GM21717 (cell line): ENCODE data around the gene PHF5A.
"Not testable (repeated sequence)": the region's sequence is repeated elsewhere in the genome, so short reads cannot be mapped to it uniquely, and the experiment has no call there.

Source experiments
- ATAC-seq: cut with Tn5 transposase; IDR thresholded peaks from one replicate; pipeline ENCODE4 v1.9.1; 2021; ENCODE audit warnings: mild to moderate bottlenecking, moderate library complexity; ENCODE audit not compliant: unreplicated experiment

Gene PHF5A

GRCh38 chr22:41488076-41488475 lies 19.6 kb upstream of the PHF5A start:
- ATAC-seq, result no peak

DNA sequence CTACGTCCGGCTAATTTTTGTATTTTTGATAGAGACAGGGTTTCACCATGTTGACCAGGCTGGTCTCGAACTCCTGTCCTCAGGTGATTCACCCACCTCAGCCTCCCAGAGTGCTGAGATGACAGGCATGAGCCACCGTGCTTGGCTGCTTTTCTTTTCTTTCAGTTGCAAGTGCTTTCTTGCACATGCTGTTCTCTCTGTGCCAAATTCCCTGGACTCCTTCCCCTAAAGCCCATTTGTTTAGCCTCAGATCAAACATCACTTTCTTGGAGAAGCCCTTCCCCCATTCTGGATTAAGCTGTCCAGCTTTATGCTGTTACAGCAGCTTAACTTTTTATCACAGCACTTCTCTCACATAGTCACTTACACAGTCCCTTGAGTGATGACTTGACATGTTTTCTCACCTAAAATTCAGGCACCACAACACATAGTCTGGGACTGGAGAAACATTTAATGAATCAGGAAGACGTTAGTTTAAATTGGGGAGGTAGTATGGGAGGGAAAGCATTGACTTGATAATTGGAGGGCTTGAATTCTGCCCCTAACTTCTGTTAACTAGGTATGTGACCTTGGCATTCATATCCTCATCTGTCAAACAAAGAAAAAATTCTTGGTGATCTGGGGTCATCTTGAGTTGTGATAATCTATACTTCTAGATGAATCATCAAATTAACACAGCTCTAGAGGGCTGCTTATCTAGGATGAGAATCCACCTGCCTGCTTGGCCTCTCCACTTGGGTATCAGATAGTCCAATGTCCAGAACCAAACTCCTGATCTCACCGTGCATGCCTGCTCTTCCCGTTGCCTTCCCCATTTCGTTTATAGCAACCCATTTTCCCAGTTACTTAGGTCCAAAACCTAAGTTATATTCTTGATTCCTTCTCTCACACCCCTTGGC lies 18.8 kb upstream of the PHF5A start:
- ATAC-seq, result no peak

GRCh38 chr22:41485033-41485432 lies 16.5 kb upstream of the PHF5A start:
- no peak for ATAC-seq

DNA sequence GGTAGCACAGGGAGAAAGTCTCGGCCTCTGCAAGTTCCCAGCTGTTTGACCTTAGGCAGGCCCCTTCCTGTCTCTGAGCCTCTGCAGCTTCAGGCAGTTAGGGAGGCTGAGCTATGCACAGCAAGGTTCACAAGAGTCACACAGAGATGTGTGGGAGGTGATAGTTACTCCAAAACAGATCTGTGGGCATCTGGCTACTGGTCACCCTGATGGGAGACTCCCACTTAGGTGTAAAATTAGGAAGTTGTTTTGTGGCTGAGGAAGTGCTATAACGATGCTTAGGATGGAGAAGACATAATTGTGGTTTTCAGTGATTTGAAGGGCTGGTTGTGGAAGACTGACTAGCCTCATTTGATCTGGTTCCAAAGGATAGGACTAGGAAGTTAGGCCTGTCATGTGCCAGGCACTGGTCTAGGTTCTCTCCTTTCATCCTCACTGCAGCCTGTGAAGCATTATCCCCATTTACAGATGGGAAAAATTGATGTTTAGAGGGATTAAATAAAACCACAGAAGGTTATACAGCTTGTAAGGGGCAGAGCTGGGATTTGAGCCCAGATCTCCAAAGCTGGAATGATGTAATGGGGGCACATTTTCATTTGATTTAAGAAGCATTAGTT lies 13.9 kb upstream of the PHF5A start:
- no peak for ATAC-seq

- no peak for ATAC-seq
Measured at GRCh38 chr22:41481925-41482318, 13.4 kb upstream of the PHF5A start.

GRCh38 chr22:41481131-41481830 lies 12.8 kb upstream of the PHF5A start:
- no peak for ATAC-seq

- ATAC-seq, result no peak
Measured at GRCh38 chr22:41480397-41480735, 11.9 kb upstream of the PHF5A start.

- ATAC-seq, result no peak
Measured at GRCh38 chr22:41479671-41480396, 11.3 kb upstream of the PHF5A start.

GRCh38 chr22:41478891-41479521 lies 10.5 kb upstream of the PHF5A start:
- ATAC-seq, result no peak

DNA sequence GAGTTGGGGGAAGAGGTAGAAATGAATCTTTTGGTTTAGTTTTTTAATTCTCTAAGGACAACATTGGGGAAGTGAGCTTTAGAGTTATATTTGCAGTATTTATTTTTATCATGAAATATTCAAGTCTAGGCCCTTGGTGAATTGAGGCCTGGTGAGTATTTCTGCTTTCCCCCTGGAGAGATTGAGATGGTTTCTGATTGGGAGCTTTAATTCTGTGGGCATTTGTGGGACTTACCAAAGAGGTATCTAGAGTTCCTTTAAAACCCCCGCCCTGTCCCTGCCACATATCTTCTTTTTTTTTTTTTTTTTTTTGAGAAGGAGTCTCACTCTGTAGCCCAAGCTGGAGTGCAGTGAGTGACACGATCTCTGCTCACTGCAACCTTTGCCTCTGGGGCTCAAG lies 10.0 kb upstream of the PHF5A start:
- no peak for ATAC-seq

- ATAC-seq, result no peak
Measured at GRCh38 chr22:41474872-41475451, 6.5 kb upstream of the PHF5A start.

DNA sequence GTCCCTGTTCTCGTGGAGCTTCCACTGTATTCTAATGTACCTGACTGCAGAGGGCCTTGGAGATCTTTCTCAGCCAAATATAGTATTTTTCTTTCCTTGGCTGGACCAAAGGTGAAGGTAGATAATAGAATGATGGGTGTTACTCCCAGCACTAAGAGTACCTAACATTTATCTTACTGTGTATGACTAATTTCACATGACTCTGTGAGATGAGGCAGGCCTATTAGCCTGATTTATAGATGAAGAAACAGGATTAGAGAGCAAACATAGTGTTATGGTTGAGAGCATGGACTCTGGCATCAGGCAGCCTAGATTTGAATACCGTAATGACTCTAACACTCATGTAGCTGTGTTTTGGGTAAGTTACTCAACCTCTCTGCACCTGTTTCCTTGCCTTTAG lies 3.1 kb upstream of the PHF5A start:
- ATAC-seq, result no peak

DNA sequence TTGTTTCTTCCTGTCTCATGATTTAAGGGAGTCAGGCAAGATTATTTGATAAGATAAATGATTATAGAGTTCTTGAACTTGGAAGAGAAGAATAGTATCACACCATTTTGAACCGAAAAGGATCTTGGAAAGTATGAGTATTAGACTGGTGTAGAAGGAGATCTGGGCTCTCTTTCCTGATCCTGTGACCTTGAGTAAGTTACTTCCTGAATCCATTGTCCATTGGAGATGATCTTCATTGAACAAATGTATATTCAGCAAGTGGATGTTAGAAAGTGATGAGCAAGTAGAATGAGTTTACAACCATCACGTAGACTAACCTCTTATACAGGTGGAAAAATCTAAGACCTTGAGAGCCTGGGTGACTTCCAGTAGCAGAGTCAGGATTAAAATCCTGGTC lies 2.4 kb upstream of the PHF5A start:
- ATAC-seq, result no peak

DNA sequence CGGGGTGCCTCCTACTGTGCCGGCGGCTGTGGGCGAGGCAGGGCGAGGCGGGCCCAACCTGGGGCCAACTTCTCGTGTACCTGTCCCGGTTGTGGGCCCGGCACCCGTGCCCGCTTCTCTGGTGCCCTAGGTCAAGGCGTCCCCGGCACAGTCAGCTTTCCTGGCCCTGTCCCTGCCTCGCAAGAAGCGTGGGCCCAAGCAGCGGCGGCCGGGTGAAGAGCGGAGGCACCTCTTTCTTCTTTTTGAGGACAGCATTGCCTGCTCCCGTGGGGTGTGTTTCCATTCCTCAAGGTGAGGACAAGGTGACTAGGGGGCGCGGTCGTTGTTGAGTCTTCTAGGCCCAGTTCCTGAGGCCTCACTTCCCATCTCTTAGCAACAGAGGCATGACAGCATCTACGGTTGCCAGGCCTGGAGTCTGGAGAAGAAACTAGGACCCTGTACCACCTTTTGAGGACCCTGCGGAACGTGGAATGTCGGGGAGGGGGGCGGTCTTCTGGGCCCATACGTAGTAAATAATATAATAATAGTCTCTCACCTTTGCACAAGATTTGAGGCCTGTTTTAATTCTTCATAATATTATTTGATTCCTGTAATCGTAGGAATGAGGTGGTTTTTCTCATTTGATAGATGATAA lies 843 bp upstream of the PHF5A start:
- ATAC-seq, result peak; percentile 26

DNA sequence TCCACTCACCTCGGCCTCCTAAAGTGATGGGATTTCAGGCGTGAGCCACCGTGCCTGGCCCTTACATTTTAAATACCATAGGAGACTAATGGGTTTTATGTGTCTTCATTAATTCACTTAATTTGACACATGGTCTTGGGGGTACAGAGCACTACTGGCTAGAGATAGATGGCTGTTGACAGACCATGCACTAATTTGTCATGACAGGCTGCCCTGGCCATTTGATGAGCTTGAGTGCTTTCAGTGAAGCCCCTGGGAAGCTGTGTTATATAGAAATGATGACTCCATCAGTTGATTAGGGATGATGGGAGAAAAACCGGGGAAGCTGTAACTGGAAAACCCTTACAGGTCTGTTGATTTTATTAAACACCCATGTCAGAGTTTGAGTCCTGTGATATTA lies 6.6 kb downstream of the PHF5A start:
- no peak for ATAC-seq

DNA sequence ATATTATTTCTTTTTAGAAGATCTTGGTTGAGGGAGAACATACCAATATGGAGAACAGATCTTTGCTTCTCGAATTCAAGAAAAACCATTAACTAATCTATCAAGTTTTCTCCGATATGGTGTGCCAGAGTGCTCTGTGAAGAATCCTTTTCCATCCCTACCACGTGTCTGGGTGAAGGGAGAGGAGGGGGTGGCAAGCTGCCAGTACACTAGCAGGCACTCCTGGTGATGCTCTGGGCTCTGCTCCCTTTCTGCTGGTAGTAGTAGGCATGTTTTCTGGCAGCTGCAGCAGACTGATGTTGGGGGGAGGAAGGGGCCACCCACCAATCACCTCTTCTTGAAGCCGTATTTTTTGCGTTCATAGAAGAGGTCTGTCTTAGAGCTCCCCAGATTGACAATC lies 8.4 kb downstream of the PHF5A start:
- ATAC-seq, result not testable (repeated sequence)

- ATAC-seq, result no peak
Measured at GRCh38 chr22:41459431-41459830, 9.1 kb downstream of the PHF5A start.

DNA sequence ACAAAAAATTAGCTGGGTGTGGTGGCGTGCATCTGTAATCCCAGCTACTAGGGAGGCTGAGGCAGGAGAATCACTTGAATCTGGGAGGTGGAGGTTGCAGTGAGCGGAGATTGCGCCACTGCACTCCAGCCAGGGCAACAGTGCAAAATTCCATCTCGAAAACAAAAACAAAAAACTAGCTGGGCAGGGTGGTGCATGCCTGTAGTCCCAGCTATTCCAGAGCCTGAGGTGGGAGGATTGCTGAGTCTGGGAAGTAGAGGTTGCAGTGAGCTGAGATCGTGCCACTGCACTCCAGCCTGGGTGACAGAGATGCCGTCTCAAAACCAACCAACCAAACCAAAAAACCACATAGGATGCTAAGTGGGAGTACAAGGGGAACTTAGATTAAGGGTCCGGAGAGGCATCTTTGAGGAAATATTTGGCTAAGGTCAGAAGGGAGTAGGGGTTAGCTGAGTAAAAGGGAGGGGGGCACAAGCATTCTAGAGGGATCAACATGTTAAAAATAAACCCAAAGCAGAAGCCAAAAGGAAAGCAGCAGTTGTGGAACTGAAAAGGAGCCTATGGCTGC lies 10.2 kb downstream of the PHF5A start:
- no peak for ATAC-seq

- peak; percentile 40 for ATAC-seq
Measured at GRCh38 chr22:41448189-41448808, 20.2 kb downstream of the PHF5A start.
